OCI-LY3 (cell line): ENCODE results near the gene EVI5L.

Experiments
- H2AFZ ChIP-seq: fragments of 200-600, 300-600 bp; shearing (Covaris generic); 2 replicates; pipeline ENCODE4 v1.6.0; 2014; ENCODE audit warnings: antibody characterized with exemption, low read depth, low read length
- H3K27ac ChIP-seq: fragments of 200-600, 300-600 bp; sonication (generic); 2 replicates; pipeline ENCODE4 v1.5.1; 2014; ENCODE audit warnings: mild to moderate bottlenecking, low read length, moderate library complexity, mixed read lengths
- H3K27me3 ChIP-seq: fragments of 200-600, 300-600 bp; sonication (generic); 2 replicates; pipeline ENCODE4 v1.6.1; 2014; ENCODE audit warnings: low read depth, low read length, mixed read lengths
- H3K36me3 ChIP-seq: fragments of 200-600, 300-600 bp; sonication (generic); replicated peaks from 2 replicates; pipeline ENCODE3; 2014; ENCODE audit warnings: low read depth, low read length, mixed read lengths
- H3K4me1 ChIP-seq: fragments of 300-600, 200-600 bp; sonication (generic); 2 replicates; pipeline ENCODE4 v1.6.1; 2014; ENCODE audit warnings: low read length, mixed read lengths
- H3K4me2 ChIP-seq: fragments of 200-600, 300-600 bp; sonication (generic); 2 replicates; pipeline ENCODE4 v1.6.1; 2014; ENCODE audit warnings: low read length, mixed read lengths
- H3K4me3 ChIP-seq: fragments of 300-600, 200-600 bp; sonication (generic); 2 replicates; pipeline ENCODE4 v1.5.1; 2014; ENCODE audit warnings: antibody characterized with exemption, mild to moderate bottlenecking, low read length, moderate library complexity
- H3K79me2 ChIP-seq: fragments of 300-600, 200-600 bp; shearing (Covaris generic); 2 replicates; pipeline ENCODE4 v1.6.1; 2014; ENCODE audit warnings: mild to moderate bottlenecking, low read length, mixed read lengths
- H3K9ac ChIP-seq: fragments of 300-600, 200-600 bp; shearing (Covaris generic); 2 replicates; pipeline ENCODE4 v1.6.0; 2014; ENCODE audit warnings: mild to moderate bottlenecking, low read length, moderate library complexity
- H3K9me3 ChIP-seq: fragments of 200-600, 300-600 bp; shearing (Covaris generic); 2 replicates; pipeline ENCODE4 v1.6.1; 2014; ENCODE audit warnings: low read length, mixed read lengths; ENCODE audit not compliant: insufficient read depth
- H4K20me1 ChIP-seq: fragments of 200-600, 300-600 bp; sonication (generic); 2 replicates; pipeline ENCODE4 v1.6.1; 2016; ENCODE audit warnings: low read length, mixed read lengths; ENCODE audit not compliant: insufficient read depth
- EZH2phosphoT487 ChIP-seq: fragments of 200-600 bp; shearing (Covaris generic); IDR thresholded peaks from 2 replicates; pipeline ENCODE4 v1.6.1; 2018; ENCODE audit warnings: antibody characterized with exemption, mixed run types, low read depth
- TF ChIP-seq, protein P1 (sequence below): fragments of 200-600, 300-600 bp; sonication (generic); IDR thresholded peaks from 2 replicates; pipeline ENCODE4 v1.5.1; 2014; ENCODE audit warnings: antibody characterized with exemption, low read length, low read depth

The EVI5L gene

DNA sequence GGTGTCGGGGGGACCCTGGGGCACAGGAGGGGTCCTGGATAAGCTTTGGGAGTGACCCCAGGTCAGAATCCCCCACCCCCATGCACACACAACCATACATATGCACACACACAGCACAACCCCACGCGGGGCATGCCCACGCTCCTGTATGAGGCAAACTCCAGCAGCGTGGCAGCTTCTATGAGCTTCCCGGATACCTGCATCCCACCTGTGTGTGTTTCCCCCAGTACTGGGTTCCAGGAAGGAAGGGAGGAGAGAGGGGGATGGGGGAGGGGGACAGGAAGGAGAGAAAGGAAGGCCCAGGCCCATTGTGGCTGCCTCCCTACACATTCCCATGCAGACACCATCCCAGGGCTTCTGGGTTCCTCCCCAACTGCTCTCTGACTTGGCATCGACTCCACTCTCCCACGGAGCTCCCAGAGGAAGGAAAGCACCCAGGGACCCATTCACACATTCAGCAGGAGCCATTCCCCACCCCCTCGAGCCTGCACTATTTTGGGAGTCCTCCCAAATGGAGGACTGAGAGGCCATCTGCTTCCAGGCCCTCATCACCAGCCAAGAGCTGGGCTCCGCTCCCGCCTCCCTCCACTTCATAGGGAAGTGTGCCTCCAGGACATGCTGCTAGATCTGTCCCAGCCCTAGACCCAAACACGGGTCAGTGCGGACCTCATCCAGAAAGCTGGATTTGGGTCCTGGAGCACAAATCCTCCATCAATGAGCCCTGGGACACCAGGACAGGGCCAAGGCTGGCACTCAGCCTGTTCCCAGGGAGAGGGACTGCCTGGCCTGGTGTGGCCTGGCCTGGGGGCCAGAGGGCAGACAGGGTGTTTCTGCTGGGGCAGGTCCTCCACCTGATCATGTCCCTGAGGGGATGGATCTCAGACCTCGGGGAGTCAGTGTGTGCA is 30.9 kb downstream of the EVI5L start:
- peaks cover 11% of the 10 kb centered on the region; the same call in 1 of the 2 replicates for H3K27me3 ChIP-seq
- peaks cover 11% of the 10 kb centered on the region for H3K4me1 ChIP-seq
- no peak overlapping the region for H3K4me3 ChIP-seq

DNA sequence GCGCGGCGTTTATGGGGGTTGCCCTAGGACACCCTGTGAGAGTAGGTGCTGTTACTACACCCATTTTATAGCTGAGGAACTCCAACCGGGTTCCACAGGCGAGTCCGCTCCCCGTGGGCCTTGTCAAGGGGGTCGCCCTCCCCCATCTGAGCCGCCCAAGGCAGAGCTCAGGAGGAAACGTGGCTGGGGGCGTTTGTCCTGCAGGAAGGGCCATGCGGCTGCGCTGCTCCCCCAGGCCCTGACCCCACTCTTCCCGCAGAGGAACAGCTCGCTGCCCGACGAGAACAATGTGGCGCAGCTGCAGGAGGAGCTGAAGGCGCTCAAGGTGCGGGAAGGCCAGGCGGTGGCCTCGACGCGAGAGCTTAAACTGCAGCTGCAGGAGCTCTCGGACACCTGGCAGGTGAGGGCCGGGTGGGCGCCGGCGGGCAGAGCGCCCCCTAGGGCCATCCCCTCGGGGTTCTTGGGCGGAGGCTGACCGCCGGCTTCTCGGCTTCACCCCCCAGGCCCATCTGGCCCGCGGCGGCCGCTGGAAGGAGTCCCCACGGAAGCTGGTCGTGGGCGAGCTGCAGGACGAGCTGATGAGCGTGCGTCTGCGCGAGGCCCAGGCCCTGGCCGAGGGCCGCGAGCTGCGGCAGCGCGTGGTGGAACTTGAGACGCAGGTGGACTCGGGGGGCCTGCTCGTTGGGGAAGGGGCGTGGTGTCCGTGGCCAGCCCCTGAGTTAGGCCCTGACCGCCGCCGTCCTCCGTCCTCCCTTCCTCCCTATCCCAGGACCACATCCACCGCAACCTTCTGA is 31.8 kb downstream of the EVI5L start:
- Histone ChIP-seq H3K4me3 (no peak overlapping the region), H3K9me3 (no peaks in the 10 kb centered on the region), H3K79me2 (no peaks in the 10 kb centered on the region), H3K36me3 (no peaks in the 10 kb centered on the region), H3K4me1 (peaks cover 11% of the 10 kb centered on the region), H3K27ac (no peak overlapping the region), H3K4me2 (no peak overlapping the region), H3K27me3 (peaks cover 11% of the 10 kb centered on the region; the same call in 1 of the 2 replicates), H2AFZ (no peak overlapping the region), H4K20me1 (no peaks in the 10 kb centered on the region), H3K9ac (no peak overlapping the region)
- TF ChIP-seq, protein P1, sequence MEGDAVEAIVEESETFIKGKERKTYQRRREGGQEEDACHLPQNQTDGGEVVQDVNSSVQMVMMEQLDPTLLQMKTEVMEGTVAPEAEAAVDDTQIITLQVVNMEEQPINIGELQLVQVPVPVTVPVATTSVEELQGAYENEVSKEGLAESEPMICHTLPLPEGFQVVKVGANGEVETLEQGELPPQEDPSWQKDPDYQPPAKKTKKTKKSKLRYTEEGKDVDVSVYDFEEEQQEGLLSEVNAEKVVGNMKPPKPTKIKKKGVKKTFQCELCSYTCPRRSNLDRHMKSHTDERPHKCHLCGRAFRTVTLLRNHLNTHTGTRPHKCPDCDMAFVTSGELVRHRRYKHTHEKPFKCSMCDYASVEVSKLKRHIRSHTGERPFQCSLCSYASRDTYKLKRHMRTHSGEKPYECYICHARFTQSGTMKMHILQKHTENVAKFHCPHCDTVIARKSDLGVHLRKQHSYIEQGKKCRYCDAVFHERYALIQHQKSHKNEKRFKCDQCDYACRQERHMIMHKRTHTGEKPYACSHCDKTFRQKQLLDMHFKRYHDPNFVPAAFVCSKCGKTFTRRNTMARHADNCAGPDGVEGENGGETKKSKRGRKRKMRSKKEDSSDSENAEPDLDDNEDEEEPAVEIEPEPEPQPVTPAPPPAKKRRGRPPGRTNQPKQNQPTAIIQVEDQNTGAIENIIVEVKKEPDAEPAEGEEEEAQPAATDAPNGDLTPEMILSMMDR, result no peak
- TF ChIP-seq EZH2phosphoT487, result no peak

More for the DNA sequence above, 30.9 kb downstream of the EVI5L start:
- Histone ChIP-seq H4K20me1 (no peaks in the 10 kb centered on the region), H3K9me3 (no peaks in the 10 kb centered on the region), H3K9ac (no peak overlapping the region), H3K79me2 (no peaks in the 10 kb centered on the region), H3K36me3 (no peaks in the 10 kb centered on the region), H3K27ac (no peak overlapping the region), H3K4me2 (no peak overlapping the region), H2AFZ (no peak overlapping the region)
- TF ChIP-seq, protein P1, result no peak
- TF ChIP-seq EZH2phosphoT487, result no peak

DNA sequence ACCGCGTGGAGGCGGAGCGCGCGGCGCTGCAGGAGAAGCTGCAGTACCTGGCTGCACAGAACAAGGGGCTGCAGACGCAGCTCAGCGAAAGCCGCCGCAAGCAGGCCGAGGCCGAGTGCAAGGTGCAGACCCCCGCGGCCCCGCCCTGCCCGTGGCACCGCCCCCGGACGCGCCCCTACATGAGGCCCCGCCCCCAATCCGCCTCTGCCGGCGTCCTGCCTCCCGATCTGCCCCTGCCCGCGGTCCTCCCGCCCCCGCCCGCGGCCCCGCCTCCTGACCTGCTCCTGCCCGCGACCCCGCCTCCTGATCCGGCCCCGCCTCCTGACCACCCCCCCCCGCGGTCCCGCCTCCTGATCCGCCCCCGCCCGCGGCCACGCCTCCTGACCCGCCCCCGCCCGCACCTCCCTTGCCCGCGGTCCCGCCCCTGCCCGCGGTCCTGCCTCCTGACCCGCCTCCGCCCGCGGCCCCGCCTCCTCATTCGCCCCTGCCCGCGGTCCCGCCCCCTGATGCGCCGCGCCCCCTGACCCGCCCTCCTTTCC is 32.5 kb downstream of the EVI5L start:
- H2AFZ ChIP-seq, result no peak overlapping the region

DNA sequence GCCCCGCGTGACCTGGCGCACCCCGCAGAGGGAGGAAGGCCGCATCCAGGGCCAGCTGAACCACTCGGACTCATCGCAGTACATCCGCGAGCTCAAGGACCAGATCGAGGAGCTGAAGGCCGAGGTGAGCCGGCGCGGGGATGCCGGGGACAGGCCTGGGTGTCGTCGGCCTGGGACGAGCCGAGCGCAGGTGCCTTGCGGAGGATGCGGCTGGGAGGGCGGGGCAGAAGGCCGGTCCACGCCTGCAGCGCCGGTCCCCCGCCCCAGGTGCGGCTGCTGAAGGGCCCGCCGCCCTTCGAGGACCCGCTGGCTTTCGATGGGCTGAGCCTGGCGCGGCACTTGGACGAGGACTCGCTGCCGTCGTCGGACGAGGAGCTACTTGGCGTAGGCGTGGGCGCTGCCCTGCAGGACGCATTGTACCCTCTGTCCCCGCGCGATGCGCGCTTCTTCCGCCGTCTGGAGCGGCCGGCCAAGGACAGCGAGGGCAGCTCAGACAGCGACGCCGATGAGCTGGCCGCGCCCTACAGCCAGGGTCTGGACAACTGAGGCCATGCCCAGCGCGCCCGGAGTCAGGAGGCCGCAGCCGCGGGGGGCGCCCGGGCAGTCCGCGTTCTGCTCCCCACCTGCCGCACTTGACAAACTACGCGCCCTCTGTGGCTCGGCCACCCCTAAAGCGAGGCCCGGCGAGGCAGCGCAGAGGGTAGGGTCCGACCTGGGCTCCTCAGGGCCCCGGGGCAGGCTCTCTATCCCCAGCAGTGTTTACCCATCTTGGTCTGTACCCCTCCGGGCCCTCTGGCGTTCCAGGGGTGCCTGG is 33.3 kb downstream of the EVI5L start:
- TF ChIP-seq, protein P1, result no peak
- TF ChIP-seq EZH2phosphoT487, result no peak
- H3K4me3 ChIP-seq, result no peak overlapping the region
- no peaks in the 10 kb centered on the region for H3K36me3 ChIP-seq
- no peak overlapping the region for H3K4me2 ChIP-seq
- no peaks in the 10 kb centered on the region for H3K9me3 ChIP-seq
- H3K27me3 ChIP-seq, result 0 out of 2 replicates have a peak, but pooled peaks cover 2% of the 10 kb centered on the region
- H3K27ac ChIP-seq, result no peak overlapping the region
- H3K79me2 ChIP-seq, result no peaks in the 10 kb centered on the region
- H3K9ac ChIP-seq, result no peak overlapping the region
- H3K4me1 ChIP-seq, result peaks cover 9% of the 10 kb centered on the region
- no peak overlapping the region for H2AFZ ChIP-seq
- H4K20me1 ChIP-seq, result no peaks in the 10 kb centered on the region

More for the DNA sequence above, 32.5 kb downstream of the EVI5L start:
- Histone ChIP-seq H3K4me3 (no peak overlapping the region), H3K9ac (no peak overlapping the region), H3K27ac (no peak overlapping the region), H3K36me3 (no peaks in the 10 kb centered on the region), H3K4me1 (peaks cover 11% of the 10 kb centered on the region), H3K9me3 (no peaks in the 10 kb centered on the region), H3K27me3 (peaks cover 7% of the 10 kb centered on the region; the same call in 1 of the 2 replicates), H4K20me1 (no peaks in the 10 kb centered on the region), H3K4me2 (no peak overlapping the region), H3K79me2 (no peaks in the 10 kb centered on the region)
- no peak for TF ChIP-seq EZH2phosphoT487
